Suppressor macrophage treated with lipopolysaccharide for 1 hour (primary cell): ENCODE results near the gene GALNT1.
A peak's percentile ranks its signal among the peaks of the same experiment; 100 is the strongest.

Experiments used
- DNase-seq, 3 donors: peaks; one replicate each; pipeline ENCODE4 v3.0.0-alpha.2; 2020 to 2022

Gene GALNT1

GRCh38 chr18:35680139-35680551, 98.6 kb downstream of the GALNT1 start:
- no peak for DNase-seq

GRCh38 chr18:35682281-35682867, 100.8 kb downstream of the GALNT1 start:
- no peak for DNase-seq

DNA sequence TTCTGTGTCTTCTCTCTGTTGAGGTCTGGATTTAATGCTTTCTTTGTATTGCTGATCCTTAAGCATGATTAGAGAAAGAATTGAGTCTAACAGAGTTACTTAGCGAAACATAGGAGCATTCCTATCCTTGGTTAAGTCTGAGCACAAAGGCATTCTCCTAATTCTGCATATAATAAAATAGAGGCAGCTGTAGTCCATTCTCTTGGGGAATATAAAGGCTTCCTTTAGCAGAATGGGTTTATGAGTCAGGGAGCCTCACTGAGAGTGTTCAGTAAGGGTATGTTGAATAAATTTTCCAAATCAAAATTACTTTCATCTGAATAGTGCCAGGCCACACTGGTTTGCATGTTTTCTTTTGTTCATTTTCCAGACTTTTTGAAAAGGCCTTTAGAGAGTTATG, 101.5 kb downstream of the GALNT1 start:
- DNase-seq = no peak

- peak in 1 of 3 donors; percentile 3 for DNase-seq
These were observed 107.2 kb downstream of the GALNT1 start for GRCh38 chr18:35688757-35689156.

DNA sequence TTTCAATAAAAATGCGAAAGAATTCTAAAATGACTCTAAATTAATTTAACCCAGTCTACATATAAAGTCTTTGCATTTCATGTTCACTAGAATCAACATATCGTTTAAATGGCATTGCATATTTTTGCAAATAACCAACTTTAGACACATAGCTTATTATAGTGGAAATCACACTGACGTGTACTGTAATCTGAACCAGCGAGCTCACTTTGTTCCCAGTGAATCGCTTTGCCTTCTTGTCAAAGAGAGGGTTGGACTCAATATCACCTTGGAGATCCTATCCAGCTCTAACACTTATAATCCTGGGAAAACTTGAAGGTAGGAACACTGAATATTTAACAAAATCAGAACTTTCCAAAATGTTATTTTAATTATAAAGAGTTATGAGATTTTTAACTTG, 108.2 kb downstream of the GALNT1 start:
- DNase-seq = no peak

DNA sequence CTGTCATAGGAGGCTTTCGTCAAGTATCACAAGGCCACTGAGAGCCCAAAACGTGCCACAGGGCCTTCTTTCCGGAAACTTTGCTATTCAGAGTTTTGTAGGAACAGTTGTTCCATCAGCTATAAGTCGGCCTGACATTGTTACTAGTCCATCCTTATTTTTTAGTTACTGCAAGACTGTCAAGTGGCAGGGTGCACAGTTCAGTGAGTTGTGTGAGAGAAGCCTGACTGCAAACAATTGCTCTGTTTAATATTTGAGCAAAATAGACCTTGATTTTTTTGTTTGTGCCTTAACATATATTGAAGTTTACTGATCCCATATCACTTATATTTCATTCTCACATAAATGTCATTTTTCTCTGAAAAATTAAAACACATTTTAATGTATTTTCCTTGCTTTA, 110.1 kb downstream of the GALNT1 start:
- DNase-seq = no peak

- DNase-seq = no peak
These were observed 111.3 kb downstream of the GALNT1 start for GRCh38 chr18:35692866-35693265.

GRCh38 chr18:35693829-35694228, 112.3 kb downstream of the GALNT1 start:
- DNase-seq = peak in 1 of 3 donors; percentile 3

GRCh38 chr18:35694808-35695207, 113.3 kb downstream of the GALNT1 start:
- DNase-seq = no peak

DNA sequence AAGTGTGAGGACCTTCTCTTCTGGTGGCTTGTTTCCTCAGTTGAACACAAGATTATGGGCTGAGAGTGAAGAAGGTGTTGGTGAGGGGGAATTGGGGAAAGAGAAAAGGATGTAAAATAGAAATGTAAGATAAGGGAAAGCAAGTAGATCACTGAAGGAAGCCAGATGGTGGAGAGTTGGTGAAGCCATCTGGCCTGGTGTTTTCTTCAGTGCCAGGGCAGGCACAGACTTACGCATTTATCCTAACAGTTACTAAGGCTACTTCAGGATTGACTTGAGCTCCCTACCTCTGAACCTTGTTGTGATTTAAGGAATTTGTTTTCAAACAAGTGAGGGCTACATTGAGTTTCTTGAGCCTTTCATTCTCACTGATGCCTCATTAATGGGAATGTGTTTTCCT, 113.8 kb downstream of the GALNT1 start:
- no peak for DNase-seq

- DNase-seq = no peak
These were observed 114.3 kb downstream of the GALNT1 start for GRCh38 chr18:35695803-35696202.

DNA sequence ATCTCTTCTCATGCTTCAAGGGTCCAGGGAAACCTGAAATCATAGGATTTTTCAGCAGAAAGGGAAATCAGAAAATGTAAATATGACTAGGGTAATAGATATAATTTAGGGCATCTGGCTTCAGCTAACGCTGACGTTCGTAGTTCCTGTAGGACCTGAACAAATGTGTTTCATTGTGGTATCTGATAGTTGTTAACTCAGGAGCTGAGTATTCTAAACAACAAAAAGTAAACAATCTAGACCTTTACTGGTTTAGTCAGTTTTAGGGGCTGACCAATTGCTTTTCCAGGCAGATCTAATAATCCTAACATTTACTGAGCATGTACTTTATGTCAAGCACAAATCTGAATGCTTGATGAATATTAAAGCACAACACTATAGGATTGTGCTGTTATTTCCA, 114.8 kb downstream of the GALNT1 start:
- no peak for DNase-seq

GRCh38 chr18:35697869-35698268, 116.3 kb downstream of the GALNT1 start:
- DNase-seq = no peak

DNA sequence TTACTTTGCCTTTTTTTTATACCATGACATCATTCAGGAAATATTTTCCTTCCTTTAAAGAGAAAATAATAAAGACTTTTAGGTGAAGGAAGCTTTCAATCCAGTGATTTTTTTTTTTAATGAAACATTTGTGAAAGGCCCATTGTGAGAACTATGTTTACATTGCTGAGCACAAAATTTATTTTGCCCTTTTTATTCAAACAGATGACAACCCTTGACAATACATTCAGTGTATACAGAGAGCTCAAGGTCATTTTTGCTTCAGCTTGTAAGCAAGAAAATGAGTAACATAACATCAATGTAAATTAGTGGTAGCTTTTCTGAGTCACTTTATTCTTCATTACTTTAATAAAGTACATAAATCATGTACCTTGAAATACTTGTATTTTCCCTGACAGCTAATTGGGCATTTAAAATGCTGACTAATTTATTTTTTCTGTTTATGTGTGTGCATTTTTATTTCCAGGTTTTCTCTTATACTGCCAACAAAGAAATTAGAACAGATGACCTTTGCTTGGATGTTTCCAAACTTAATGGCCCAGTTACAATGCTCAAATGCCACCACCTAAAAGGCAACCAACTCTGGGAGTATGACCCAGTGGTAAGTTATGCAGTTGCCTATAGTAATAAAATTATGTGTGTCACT, 121.6 kb downstream of the GALNT1 start:
- no peak for DNase-seq

GRCh38 chr18:35705988-35706387, 124.4 kb downstream of the GALNT1 start:
- no peak for DNase-seq

DNA sequence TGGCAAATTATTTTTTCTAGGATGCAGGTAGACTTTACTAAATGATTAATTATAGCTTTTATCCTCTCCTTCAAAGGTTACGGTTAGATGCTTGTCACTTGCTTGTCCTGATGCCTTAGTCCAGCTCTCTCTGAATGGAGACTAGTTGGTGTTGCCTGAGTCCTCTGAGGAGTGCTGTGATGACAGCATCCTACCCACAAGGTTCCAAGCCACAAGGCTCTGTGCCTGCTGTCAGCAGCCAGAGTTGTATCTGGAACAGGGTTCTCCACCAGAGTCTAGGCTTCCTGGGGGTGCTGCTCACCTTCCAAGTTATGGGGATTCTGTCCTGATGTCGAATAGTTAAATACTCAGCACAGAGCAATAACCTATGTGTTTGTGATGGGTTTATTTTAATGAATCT, 125.7 kb downstream of the GALNT1 start:
- DNase-seq = no peak

DNA sequence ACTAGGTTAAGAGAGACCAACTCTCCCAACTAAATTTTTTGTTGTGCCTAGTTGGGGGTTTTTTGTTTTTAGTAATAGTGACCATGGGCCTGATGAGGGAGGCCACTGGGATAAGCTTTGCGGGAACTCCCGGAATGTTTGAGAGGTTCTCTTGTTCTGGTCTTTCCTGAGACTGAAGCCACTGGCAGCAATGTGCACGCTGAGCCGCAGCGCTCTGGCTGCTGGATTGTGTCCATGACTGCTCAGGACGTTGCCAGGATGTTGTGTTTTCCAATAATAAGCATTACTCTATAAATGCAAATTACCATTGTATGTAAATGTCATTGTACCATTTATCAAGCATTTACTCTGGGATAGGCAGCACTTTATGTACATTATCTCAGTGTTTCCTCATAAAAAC, 126.1 kb downstream of the GALNT1 start:
- DNase-seq = no peak

DNA sequence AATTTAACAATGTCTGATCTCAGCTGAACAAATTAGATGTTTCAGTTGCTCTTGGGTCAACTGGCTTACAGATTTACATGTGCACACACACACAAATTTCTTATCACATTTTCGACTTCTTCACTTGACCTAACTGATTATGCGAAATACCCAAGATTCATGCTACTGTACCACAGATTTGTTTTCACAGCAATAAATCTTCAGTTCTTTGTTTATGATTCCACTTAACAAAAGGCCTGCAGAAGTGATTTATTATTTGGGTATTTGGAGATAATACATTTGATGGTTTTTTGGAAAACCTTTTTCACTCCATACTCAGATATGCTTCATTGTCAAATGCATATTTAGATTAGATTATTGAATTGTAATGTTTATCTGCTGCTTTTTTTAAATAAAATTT, 129.0 kb downstream of the GALNT1 start:
- no peak for DNase-seq

DNA sequence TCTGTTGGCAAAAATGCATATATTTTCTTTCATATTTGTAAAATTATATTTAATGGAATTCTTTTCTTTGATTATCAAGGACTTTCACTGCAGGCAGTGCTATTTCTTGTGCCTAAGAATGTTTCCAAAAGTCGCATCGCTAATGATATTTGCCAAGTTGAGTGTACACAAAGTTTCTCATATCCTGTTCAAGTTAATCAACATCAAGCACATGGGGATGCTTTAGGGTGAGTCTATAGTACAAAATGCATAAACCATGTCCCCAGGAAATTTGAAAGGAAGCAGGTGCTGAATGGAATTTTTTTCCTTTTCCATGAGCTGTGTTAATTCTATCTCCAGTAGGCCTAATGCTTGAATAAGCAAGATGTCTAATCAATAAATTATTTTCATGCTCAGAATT, 129.7 kb downstream of the GALNT1 start:
- DNase-seq = no peak

DNA sequence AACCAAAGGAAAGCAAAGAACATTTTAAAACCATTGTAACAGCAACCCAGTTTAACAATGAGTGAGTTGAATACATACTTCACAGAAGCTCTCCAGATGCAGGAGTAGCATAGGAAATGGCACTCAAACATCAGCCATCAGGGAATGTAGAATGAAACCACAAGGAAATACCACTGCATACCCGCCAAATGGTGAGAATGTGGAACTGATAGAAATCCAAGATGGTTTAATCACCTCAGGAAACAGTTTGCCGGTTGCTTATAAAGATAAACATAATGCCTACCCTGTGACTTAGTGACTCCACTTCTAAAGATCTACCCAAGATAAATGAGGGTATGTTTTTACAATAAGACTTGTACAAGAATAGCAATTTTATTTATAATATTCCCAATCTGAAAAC, 132.0 kb downstream of the GALNT1 start:
- DNase-seq = no peak

GRCh38 chr18:35714539-35714938, 133.0 kb downstream of the GALNT1 start:
- DNase-seq = no peak

GRCh38 chr18:35715139-35715538, 133.6 kb downstream of the GALNT1 start:
- no peak for DNase-seq

DNA sequence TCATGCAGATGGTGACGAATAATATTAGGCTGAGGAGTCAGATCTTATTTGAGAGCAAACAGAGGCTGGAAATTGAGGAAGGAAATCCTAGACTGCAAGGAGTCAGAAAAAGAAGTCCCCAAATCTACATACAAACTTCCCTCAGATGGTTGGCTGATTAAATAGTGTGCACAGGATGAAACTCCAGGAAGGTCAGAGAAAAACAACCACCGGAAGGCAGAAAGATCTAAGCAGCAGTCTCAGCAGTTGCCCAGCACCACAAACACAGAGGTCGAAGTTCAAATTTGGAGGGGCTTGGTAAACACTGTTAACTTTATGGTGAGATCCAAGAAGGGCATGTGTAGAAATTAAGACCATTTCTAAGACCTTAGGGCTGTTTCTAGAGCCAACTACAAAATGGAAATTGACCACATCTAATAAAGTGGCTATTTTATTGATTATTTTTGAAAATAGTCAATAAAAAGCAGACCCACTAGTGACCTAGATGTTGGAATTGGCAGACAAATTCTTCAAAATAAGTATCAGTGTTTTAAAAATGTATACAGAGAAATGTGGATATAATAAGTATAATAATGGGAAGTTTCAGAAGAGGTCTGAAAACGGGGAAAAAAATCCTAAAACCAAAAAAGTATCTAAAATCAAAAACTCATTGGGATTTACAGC, 134.8 kb downstream of the GALNT1 start:
- DNase-seq = peak; percentile 7 to 37 (median 25)

GRCh38 chr18:35717182-35717581, 135.6 kb downstream of the GALNT1 start:
- peak in 1 of 3 donors; percentile 22 for DNase-seq
